ENCODE results near the gene PARVG.

Gene PARVG

GRCh38 chr22:44185237-44186120, 4.8 kb downstream of the PARVG start:
- TF ChIP-seq FOXP2 (optimal IDR thresholded peaks at IDR 0.05; ENCODE audit: control extremely low read depth, extremely low read length, insufficient read depth) (no peak), POLR2AphosphoS5 (IDR thresholded peaks at IDR 0.05; ENCODE audit: borderline replicate concordance, low read depth, low read length) (no peak), EZH2 (IDR thresholded peaks at IDR 0.05) (no peak)
- no peaks in the 10 kb centered on the region for H3K36me3 ChIP-seq (ENCODE audit: insufficient read depth, low read length)
- DNase-seq (ENCODE audit: low read depth, low spot score), result no peak
- no peak overlapping the region for H3K4me3 ChIP-seq
- H3K9ac ChIP-seq (ENCODE audit: insufficient read length), result no peak overlapping the region
- no peaks in the 10 kb centered on the region for H3K9me3 ChIP-seq (ENCODE audit: low read depth, low read length)
- H3K27ac ChIP-seq, result no peak overlapping the region

GRCh38 chr22:44186121-44186510, 5.4 kb downstream of the PARVG start:
- H3K27ac ChIP-seq, result no peak overlapping the region
- DNase-seq (ENCODE audit: low read depth, low spot score), result no peak
- no peaks in the 10 kb centered on the region for H3K36me3 ChIP-seq (ENCODE audit: insufficient read depth, low read length)
- no peaks in the 10 kb centered on the region for H3K9me3 ChIP-seq (ENCODE audit: low read depth, low read length)
- no peak for TF ChIP-seq FOXP2 (optimal IDR thresholded peaks at IDR 0.05; ENCODE audit: control extremely low read depth, extremely low read length, insufficient read depth)
- TF ChIP-seq EZH2 (IDR thresholded peaks at IDR 0.05), result no peak
- no peak for TF ChIP-seq POLR2AphosphoS5 (IDR thresholded peaks at IDR 0.05; ENCODE audit: borderline replicate concordance, low read depth, low read length)
- no peak overlapping the region for H3K4me3 ChIP-seq
- H3K9ac ChIP-seq (ENCODE audit: insufficient read length), result no peak overlapping the region

- no peak overlapping the region for H3K4me3 ChIP-seq
- no peaks in the 10 kb centered on the region for H3K36me3 ChIP-seq (ENCODE audit: insufficient read depth, low read length)
- TF ChIP-seq FOXP2 (optimal IDR thresholded peaks at IDR 0.05; ENCODE audit: control extremely low read depth, extremely low read length, insufficient read depth) (no peak), POLR2AphosphoS5 (IDR thresholded peaks at IDR 0.05; ENCODE audit: borderline replicate concordance, low read depth, low read length) (no peak), EZH2 (IDR thresholded peaks at IDR 0.05) (no peak)
- H3K9me3 ChIP-seq (ENCODE audit: low read depth, low read length), result no peaks in the 10 kb centered on the region
- H3K9ac ChIP-seq (ENCODE audit: insufficient read length), result no peak overlapping the region
- DNase-seq (ENCODE audit: low read depth, low spot score), result no peak
- no peak overlapping the region for H3K27ac ChIP-seq
These were observed 6.0 kb downstream of the PARVG start for GRCh38 chr22:44186737-44187136.

GRCh38 chr22:44187652-44188230, 7.0 kb downstream of the PARVG start:
- no peaks in the 10 kb centered on the region for H3K9me3 ChIP-seq (ENCODE audit: low read depth, low read length)
- H3K36me3 ChIP-seq (ENCODE audit: insufficient read depth, low read length), result no peaks in the 10 kb centered on the region
- H3K27ac ChIP-seq, result no peak overlapping the region
- no peak overlapping the region for H3K9ac ChIP-seq (ENCODE audit: insufficient read length)
- no peak overlapping the region for H3K4me3 ChIP-seq
- TF ChIP-seq POLR2AphosphoS5 (IDR thresholded peaks at IDR 0.05; ENCODE audit: borderline replicate concordance, low read depth, low read length) (no peak), EZH2 (IDR thresholded peaks at IDR 0.05) (no peak), FOXP2 (optimal IDR thresholded peaks at IDR 0.05; ENCODE audit: control extremely low read depth, extremely low read length, insufficient read depth) (no peak)
- DNase-seq (ENCODE audit: low read depth, low spot score), result no peak

GRCh38 chr22:44188316-44188715, 7.6 kb downstream of the PARVG start:
- Histone ChIP-seq H3K4me3 (no peak overlapping the region), H3K36me3 (ENCODE audit: insufficient read depth, low read length) (no peaks in the 10 kb centered on the region)

GRCh38 chr22:44188986-44189630, 8.4 kb downstream of the PARVG start:
- H3K27ac ChIP-seq, result no peak overlapping the region
- no peak overlapping the region for H3K4me3 ChIP-seq
- no peaks in the 10 kb centered on the region for H3K9me3 ChIP-seq (ENCODE audit: low read depth, low read length)
- no peaks in the 10 kb centered on the region for H3K36me3 ChIP-seq (ENCODE audit: insufficient read depth, low read length)
- H3K9ac ChIP-seq (ENCODE audit: insufficient read length), result no peak overlapping the region
- TF ChIP-seq FOXP2 (optimal IDR thresholded peaks at IDR 0.05; ENCODE audit: control extremely low read depth, extremely low read length, insufficient read depth) (no peak), POLR2AphosphoS5 (IDR thresholded peaks at IDR 0.05; ENCODE audit: borderline replicate concordance, low read depth, low read length) (no peak), EZH2 (IDR thresholded peaks at IDR 0.05) (no peak)
- no peak for DNase-seq (ENCODE audit: low read depth, low spot score)

More at GRCh38 chr22:44188316-44188715, 7.6 kb downstream of the PARVG start:
- no peak overlapping the region for H3K27ac ChIP-seq
- no peak for DNase-seq (ENCODE audit: low read depth, low spot score)
- no peak for TF ChIP-seq POLR2AphosphoS5 (IDR thresholded peaks at IDR 0.05; ENCODE audit: borderline replicate concordance, low read depth, low read length)
- no peak for TF ChIP-seq EZH2 (IDR thresholded peaks at IDR 0.05)
- TF ChIP-seq FOXP2 (optimal IDR thresholded peaks at IDR 0.05; ENCODE audit: control extremely low read depth, extremely low read length, insufficient read depth), result no peak
- H3K9me3 ChIP-seq (ENCODE audit: low read depth, low read length), result no peaks in the 10 kb centered on the region
- no peak overlapping the region for H3K9ac ChIP-seq (ENCODE audit: insufficient read length)

- H3K27ac ChIP-seq, result no peak overlapping the region
- TF ChIP-seq POLR2AphosphoS5 (IDR thresholded peaks at IDR 0.05; ENCODE audit: borderline replicate concordance, low read depth, low read length) (no peak), FOXP2 (optimal IDR thresholded peaks at IDR 0.05; ENCODE audit: control extremely low read depth, extremely low read length, insufficient read depth) (no peak), EZH2 (IDR thresholded peaks at IDR 0.05) (no peak)
These were observed 9.8 kb downstream of the PARVG start for GRCh38 chr22:44190381-44190976.

GRCh38 chr22:44191036-44191454, 10.3 kb downstream of the PARVG start:
- no peak overlapping the region for H3K4me3 ChIP-seq
- no peak overlapping the region for H3K27ac ChIP-seq
- H3K9me3 ChIP-seq (ENCODE audit: low read depth, low read length), result no peaks in the 10 kb centered on the region
- no peak for DNase-seq (ENCODE audit: low read depth, low spot score)
- TF ChIP-seq POLR2AphosphoS5 (IDR thresholded peaks at IDR 0.05; ENCODE audit: borderline replicate concordance, low read depth, low read length) (no peak), EZH2 (IDR thresholded peaks at IDR 0.05) (no peak), FOXP2 (optimal IDR thresholded peaks at IDR 0.05; ENCODE audit: control extremely low read depth, extremely low read length, insufficient read depth) (no peak)
- H3K36me3 ChIP-seq (ENCODE audit: insufficient read depth, low read length), result no peaks in the 10 kb centered on the region
- H3K9ac ChIP-seq (ENCODE audit: insufficient read length), result no peak overlapping the region

More at GRCh38 chr22:44190381-44190976, 9.8 kb downstream of the PARVG start:
- H3K9ac ChIP-seq (ENCODE audit: insufficient read length), result no peak overlapping the region
- H3K4me3 ChIP-seq, result no peak overlapping the region
- no peaks in the 10 kb centered on the region for H3K36me3 ChIP-seq (ENCODE audit: insufficient read depth, low read length)
- H3K9me3 ChIP-seq (ENCODE audit: low read depth, low read length), result no peaks in the 10 kb centered on the region
- DNase-seq (ENCODE audit: low read depth, low spot score), result no peak

Measured in SK-N-MC (cell line).